Activated B cell treated with CpG ODN at 0.5 μM for 24 hours (primary cell): Measurements from ENCODE around the gene ITM2C. TPM values are rescaled to one million over a fixed set of nuclear protein-coding genes. Genes with fewer than 3 reads are reported as not detected.

Source experiments
- ATAC-seq: fragments of 200-7000 bp; cut with Tn5 transposase; one replicate; pipeline ENCODE4 v1.10.0; 2021; ENCODE audit warnings: low read depth, mild to moderate bottlenecking, moderate library complexity
- CTCF ChIA-PET: fragments of 350-600 bp; sonication (Branson Sonifier 250); formaldehyde crosslinking; loops from one replicate; lab custom pipeline; 2021; ENCODE audit warnings: antibody characterized with exemption; lab: Charles Lee
- POLR2A ChIA-PET: fragments of 350-600 bp; sonication (Branson Sonifier 250); formaldehyde crosslinking; loops from one replicate; lab custom pipeline; 2021; ENCODE audit warnings: antibody characterized with exemption; lab: Charles Lee
- DNase-seq: peaks from one replicate; pipeline ENCODE4 v3.0.0; 2022
- H3K27ac Mint-ChIP-seq: one replicate; pipeline ENCODE4 v1.8.0; 2020; ENCODE audit warnings: mixed read lengths
- H3K27me3 Mint-ChIP-seq: one replicate; pipeline ENCODE4 v1.8.0; 2021; ENCODE audit warnings: mixed read lengths
- H3K36me3 Mint-ChIP-seq: one replicate; pipeline ENCODE4 v1.8.0; 2021; ENCODE audit warnings: low read depth, mixed read lengths
- H3K4me1 Mint-ChIP-seq: one replicate; pipeline ENCODE4 v1.8.0; 2021; ENCODE audit warnings: mixed read lengths
- H3K4me3 Mint-ChIP-seq: one replicate; pipeline ENCODE4 v1.8.0; 2020; ENCODE audit warnings: mild to moderate bottlenecking, mixed read lengths
- H3K9me3 Mint-ChIP-seq: one replicate; pipeline ENCODE4 v1.8.0; 2020; ENCODE audit warnings: mixed read lengths
- intact Hi-C: fragments of 100-400 bp; cut with micrococcal nuclease; formaldehyde crosslinking; loops from one replicate; pipeline ENCODE4 v1.15.1; 2024
- total RNA-seq: library from RNA; stranded (reverse); gene quantifications from 2 replicates; pipeline ENCODE4 v1.2.3, GENCODE V29; 2022
- TF ChIP-seq, protein P1 (sequence below): fragments of 200-600 bp; IDR thresholded peaks from one replicate; pipeline ENCODE4 v1.8.0; 2022; ENCODE audit warnings: antibody characterized with exemption, mild to moderate bottlenecking

Gene ITM2C
- total RNA-seq, 1 donor from 2014 or later, result 102 TPM

- ChIA-PET POLR2A (no interaction called here), CTCF (no interaction called here)
- peaks cover 3% of the 10 kb centered on the region for H3K27me3 Mint-ChIP-seq
- ATAC-seq (no peak), DNase-seq (no peak)
- no peak overlapping the region for H3K4me3 Mint-ChIP-seq
- TF ChIP-seq, protein P1, sequence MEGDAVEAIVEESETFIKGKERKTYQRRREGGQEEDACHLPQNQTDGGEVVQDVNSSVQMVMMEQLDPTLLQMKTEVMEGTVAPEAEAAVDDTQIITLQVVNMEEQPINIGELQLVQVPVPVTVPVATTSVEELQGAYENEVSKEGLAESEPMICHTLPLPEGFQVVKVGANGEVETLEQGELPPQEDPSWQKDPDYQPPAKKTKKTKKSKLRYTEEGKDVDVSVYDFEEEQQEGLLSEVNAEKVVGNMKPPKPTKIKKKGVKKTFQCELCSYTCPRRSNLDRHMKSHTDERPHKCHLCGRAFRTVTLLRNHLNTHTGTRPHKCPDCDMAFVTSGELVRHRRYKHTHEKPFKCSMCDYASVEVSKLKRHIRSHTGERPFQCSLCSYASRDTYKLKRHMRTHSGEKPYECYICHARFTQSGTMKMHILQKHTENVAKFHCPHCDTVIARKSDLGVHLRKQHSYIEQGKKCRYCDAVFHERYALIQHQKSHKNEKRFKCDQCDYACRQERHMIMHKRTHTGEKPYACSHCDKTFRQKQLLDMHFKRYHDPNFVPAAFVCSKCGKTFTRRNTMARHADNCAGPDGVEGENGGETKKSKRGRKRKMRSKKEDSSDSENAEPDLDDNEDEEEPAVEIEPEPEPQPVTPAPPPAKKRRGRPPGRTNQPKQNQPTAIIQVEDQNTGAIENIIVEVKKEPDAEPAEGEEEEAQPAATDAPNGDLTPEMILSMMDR, result no peak
- H3K36me3 Mint-ChIP-seq, result no peaks in the 10 kb centered on the region
- H3K9me3 Mint-ChIP-seq, result no peaks in the 10 kb centered on the region
- H3K27ac Mint-ChIP-seq, result no peak overlapping the region
- intact Hi-C loops, result no loop called here
- H3K4me1 Mint-ChIP-seq, result peaks cover 32% of the 10 kb centered on the region
These were observed 22.6 kb downstream of the ITM2C start for GRCh38 chr2:230887342-230887741.

DNA sequence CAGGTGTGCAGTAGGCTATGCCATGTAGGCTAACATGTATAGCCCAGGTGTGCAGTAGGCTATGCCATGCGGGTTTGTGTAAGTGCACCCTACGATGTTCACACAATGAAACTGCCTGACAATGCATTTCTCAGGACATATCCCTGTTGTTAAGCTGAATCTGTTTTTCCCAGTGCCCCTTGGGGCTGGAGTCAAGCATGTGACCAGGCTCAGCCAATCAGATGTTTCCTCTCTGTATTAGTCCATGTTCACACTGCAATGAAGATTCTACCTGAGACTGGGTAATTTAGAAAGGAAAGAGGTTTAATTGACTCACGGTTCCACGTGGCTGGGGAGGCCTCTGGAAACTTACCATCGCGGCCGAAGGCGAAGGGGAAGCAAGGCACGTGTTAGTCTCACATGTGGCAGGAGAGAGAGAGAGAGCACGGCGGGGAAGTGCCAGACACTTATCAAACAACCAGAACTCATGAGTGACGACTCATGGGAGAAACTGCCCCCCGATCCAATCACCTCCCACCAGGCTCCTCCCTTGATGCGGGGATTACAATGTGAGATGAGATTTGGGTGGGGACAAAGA, 24.2 kb downstream of the ITM2C start:
- TF ChIP-seq, protein P1, result no peak
- Mint-ChIP-seq H3K27me3 (peaks cover 3% of the 10 kb centered on the region), H3K4me1 (peaks cover 45% of the 10 kb centered on the region), H3K4me3 (no peak overlapping the region), H3K27ac (no peak overlapping the region), H3K9me3 (no peaks in the 10 kb centered on the region), H3K36me3 (no peaks in the 10 kb centered on the region)
- POLR2A ChIA-PET, result interaction anchor here (0.7 kb wide), 1 partner anchor 53 kb away, joined by 5 read pairs; no protein-coding TSS in a partner anchor
- ATAC-seq (no peak), DNase-seq (no peak)
- CTCF ChIA-PET, result no interaction called here
- intact Hi-C loops, result no loop called here

- ATAC-seq (no peak), DNase-seq (no peak)
- H3K4me1 Mint-ChIP-seq, result peaks cover 55% of the 10 kb centered on the region
- intact Hi-C loops, result no loop called here
- CTCF ChIA-PET, result interaction anchor here (1.4 kb wide), 1 partner anchor 42 kb away, joined by 4 read pairs; no protein-coding TSS in a partner anchor
- H3K4me3 Mint-ChIP-seq, result no peak overlapping the region
- POLR2A ChIA-PET, result interaction anchor here (0.9 kb wide), 1 partner anchor 97 kb away, joined by 3 read pairs; no protein-coding TSS in a partner anchor
- H3K9me3 Mint-ChIP-seq, result no peaks in the 10 kb centered on the region
- H3K27me3 Mint-ChIP-seq, result peaks cover 3% of the 10 kb centered on the region
- no peaks in the 10 kb centered on the region for H3K36me3 Mint-ChIP-seq
- TF ChIP-seq, protein P1, result no peak
- no peak overlapping the region for H3K27ac Mint-ChIP-seq
These were observed 25.3 kb downstream of the ITM2C start for GRCh38 chr2:230889911-230890601.

GRCh38 chr2:230890646-230891045, 25.9 kb downstream of the ITM2C start:
- no peak overlapping the region for H3K4me3 Mint-ChIP-seq
- peaks cover 3% of the 10 kb centered on the region for H3K27me3 Mint-ChIP-seq
- H3K27ac Mint-ChIP-seq, result no peak overlapping the region
- TF ChIP-seq, protein P1, result no peak
- H3K36me3 Mint-ChIP-seq, result no peaks in the 10 kb centered on the region
- intact Hi-C loops, result loop anchor here (1.0 kb wide), 1 partner anchor 7 kb away; no protein-coding TSS in a partner anchor
- POLR2A ChIA-PET, result interaction anchor here (0.9 kb wide), 1 partner anchor 97 kb away, joined by 3 read pairs; no protein-coding TSS in a partner anchor
- H3K4me1 Mint-ChIP-seq, result peaks cover 56% of the 10 kb centered on the region
- CTCF ChIA-PET, result interaction anchor here (1.0 to 1.4 kb wide), 2 partner anchors 43 to 97 kb away, joined by 4 to 5 read pairs; no protein-coding TSS in a partner anchor
- ATAC-seq, result no peak
- H3K9me3 Mint-ChIP-seq, result no peaks in the 10 kb centered on the region
- DNase-seq, result no peak

GRCh38 chr2:230891064-230891463, 26.3 kb downstream of the ITM2C start:
- no peak for DNase-seq
- intact Hi-C loops, result loop anchor here (1.0 kb wide), 1 partner anchor 8 kb away; no protein-coding TSS in a partner anchor
- H3K27ac Mint-ChIP-seq, result no peak overlapping the region
- H3K9me3 Mint-ChIP-seq, result no peaks in the 10 kb centered on the region
- H3K4me1 Mint-ChIP-seq, result peaks cover 56% of the 10 kb centered on the region
- TF ChIP-seq, protein P1, result no peak
- CTCF ChIA-PET, result interaction anchor here (1.0 to 1.4 kb wide), 2 partner anchors 43 to 96 kb away, joined by 4 to 5 read pairs; no protein-coding TSS in a partner anchor
- ATAC-seq, result no peak
- POLR2A ChIA-PET, result interaction anchor here (0.7 to 0.9 kb wide), 2 partner anchors 13 to 223 kb away, joined by 3 read pairs; no protein-coding TSS in a partner anchor
- H3K36me3 Mint-ChIP-seq, result no peaks in the 10 kb centered on the region
- no peak overlapping the region for H3K4me3 Mint-ChIP-seq
- H3K27me3 Mint-ChIP-seq, result peaks cover 3% of the 10 kb centered on the region
